Measurements from ENCODE around the gene PEMT.

GRCh38 chr17:17525311-17525710 is 66.2 kb downstream of the PEMT start:
- TF ChIP-seq CTCF (IDR thresholded peaks at IDR 0.05), result no peak
- TF ChIP-seq POLR2A (IDR thresholded peaks at IDR 0.05), result no peak
